IMR-90 (cell line): ENCODE results near the gene CBS.
"Not testable (repeated sequence)": the region's sequence is repeated elsewhere in the genome, so short reads cannot be mapped to it uniquely, and the experiment has no call there.

Experiments used
- BHLHE40 ChIP-seq: fragments of 150-350 bp; IDR thresholded peaks from 2 replicates; pipeline ENCODE4 v1.6.1; 2016; ENCODE audit warnings: mild to moderate bottlenecking, low read depth, low read length
- CEBPB ChIP-seq: IDR thresholded peaks from 2 replicates; pipeline ENCODE4 v1.6.1; 2012; ENCODE audit warnings: low read depth, low read length, improper control_type of control experiment
- CHD1 ChIP-seq: IDR thresholded peaks from 2 replicates; pipeline ENCODE4 v1.6.1; 2012; ENCODE audit warnings: low read depth, low read length, improper control_type of control experiment
- CTCF ChIP-seq: conservative IDR thresholded peaks from 2 replicates; pipeline ENCODE4 v1.5.1; 2012; ENCODE audit warnings: mild to moderate bottlenecking, low read depth, low read length, improper control_type of control experiment
- ELK1 ChIP-seq: fragments of 150-350 bp; IDR thresholded peaks from 2 replicates; pipeline ENCODE4 v1.6.1; 2016; ENCODE audit warnings: low read depth, mild to moderate bottlenecking, low read length, moderate library complexity, borderline replicate concordance
- MAFK ChIP-seq: IDR thresholded peaks from 2 replicates; pipeline ENCODE4 v1.6.1; 2012; ENCODE audit warnings: low read depth, low read length, improper control_type of control experiment
- MAZ ChIP-seq: IDR thresholded peaks from 2 replicates; pipeline ENCODE4 v1.6.1; 2012; ENCODE audit warnings: low read depth, mild to moderate bottlenecking, low read length, improper control_type of control experiment, moderate library complexity, borderline replicate concordance
- NFE2L2 ChIP-seq: fragments of 150-350 bp; IDR thresholded peaks from 2 replicates; pipeline ENCODE4 v1.6.1; 2016; ENCODE audit warnings: low read depth, mild to moderate bottlenecking, low read length
- POLR2A ChIP-seq: IDR thresholded peaks from 2 replicates; pipeline ENCODE4 v1.6.1; 2012; ENCODE audit warnings: mild to moderate bottlenecking, low read depth, low read length
- RAD21 ChIP-seq: IDR thresholded peaks from 2 replicates; pipeline ENCODE4 v1.6.1; 2012; ENCODE audit warnings: low read length, improper control_type of control experiment
- RCOR1 ChIP-seq: IDR thresholded peaks from 2 replicates; pipeline ENCODE4 v1.6.1; 2012; ENCODE audit warnings: mild to moderate bottlenecking, low read length, improper control_type of control experiment; ENCODE audit not compliant: insufficient replicate concordance
- RFX5 ChIP-seq: IDR thresholded peaks from 2 replicates; pipeline ENCODE4 v1.8.0; 2012; ENCODE audit warnings: low read depth, mild to moderate bottlenecking, low read length, moderate library complexity
- SMC3 ChIP-seq: fragments of 150-350 bp; IDR thresholded peaks from 2 replicates; pipeline ENCODE4 v1.6.1; 2016; ENCODE audit warnings: low read depth, mild to moderate bottlenecking, antibody characterized with exemption, low read length, moderate library complexity

DNA sequence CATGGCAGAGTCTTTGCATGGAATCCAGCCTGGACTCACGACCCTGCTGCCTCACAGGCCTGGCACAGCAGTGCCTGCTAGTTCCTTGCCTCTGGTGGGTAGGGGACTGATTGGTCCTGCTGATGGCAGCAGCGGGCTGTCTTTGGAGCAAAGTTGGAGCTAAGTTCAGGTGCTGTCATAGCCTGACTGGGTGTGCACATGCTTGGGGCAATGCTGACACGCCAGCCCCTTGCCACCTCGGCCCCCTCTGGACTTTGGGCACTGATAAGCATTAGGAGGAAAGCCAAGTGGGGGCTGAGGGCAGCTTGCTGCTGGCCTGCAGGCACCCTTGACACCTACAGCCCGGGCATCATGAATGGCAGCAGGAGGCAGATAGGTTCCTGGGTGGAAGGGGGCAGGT, 33.5 kb downstream of the CBS start:
- TF ChIP-seq CEBPB, POLR2A, CTCF, MAFK, BHLHE40, CHD1, RAD21, SMC3, RFX5, MAZ, ELK1, NFE2L2, RCOR1: not testable (repeated sequence)
